Suprapubic skin (tissue), 4 donors: ENCODE measurements around the gene THUMPD1.

Experiments
- POLR2A ChIP-seq, 2 donors: fragments of 450-650 bp; IDR thresholded peaks; one replicate each; pipeline ENCODE4 v1.6.1; 2017; ENCODE audit warnings: antibody characterized with exemption in 2 of 2, mild to moderate bottlenecking in 2 of 2, moderate library complexity in 2 of 2
- POLR2AphosphoS5 ChIP-seq, 3 donors: sonication (generic); formaldehyde crosslinking; IDR thresholded peaks; one replicate each; pipeline ENCODE4 v1.6.1; 2017; ENCODE audit warnings: antibody characterized with exemption in 3 of 3
- TF ChIP-seq, protein P1 (sequence below), 2 donors: fragments of 200-600 bp in 1 of 2; fragments of 450-650 bp in 1 of 2; sonication (generic) in 1 of 2; IDR thresholded peaks; one replicate each; pipeline ENCODE4 v1.5.1; 2016 to 2019; ENCODE audit warnings: antibody characterized with exemption in 2 of 2, mild to moderate bottlenecking in 1 of 2, moderate library complexity in 1 of 2

- TF ChIP-seq, protein P1, sequence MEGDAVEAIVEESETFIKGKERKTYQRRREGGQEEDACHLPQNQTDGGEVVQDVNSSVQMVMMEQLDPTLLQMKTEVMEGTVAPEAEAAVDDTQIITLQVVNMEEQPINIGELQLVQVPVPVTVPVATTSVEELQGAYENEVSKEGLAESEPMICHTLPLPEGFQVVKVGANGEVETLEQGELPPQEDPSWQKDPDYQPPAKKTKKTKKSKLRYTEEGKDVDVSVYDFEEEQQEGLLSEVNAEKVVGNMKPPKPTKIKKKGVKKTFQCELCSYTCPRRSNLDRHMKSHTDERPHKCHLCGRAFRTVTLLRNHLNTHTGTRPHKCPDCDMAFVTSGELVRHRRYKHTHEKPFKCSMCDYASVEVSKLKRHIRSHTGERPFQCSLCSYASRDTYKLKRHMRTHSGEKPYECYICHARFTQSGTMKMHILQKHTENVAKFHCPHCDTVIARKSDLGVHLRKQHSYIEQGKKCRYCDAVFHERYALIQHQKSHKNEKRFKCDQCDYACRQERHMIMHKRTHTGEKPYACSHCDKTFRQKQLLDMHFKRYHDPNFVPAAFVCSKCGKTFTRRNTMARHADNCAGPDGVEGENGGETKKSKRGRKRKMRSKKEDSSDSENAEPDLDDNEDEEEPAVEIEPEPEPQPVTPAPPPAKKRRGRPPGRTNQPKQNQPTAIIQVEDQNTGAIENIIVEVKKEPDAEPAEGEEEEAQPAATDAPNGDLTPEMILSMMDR (IDR thresholded peaks at IDR 0.05): no peak
- TF ChIP-seq POLR2A (IDR thresholded peaks at IDR 0.05) (no peak), POLR2AphosphoS5 (IDR thresholded peaks at IDR 0.05) (no peak)
Observed at GRCh38 chr16:20761175-20761574, 19.6 kb upstream of the THUMPD1 start.
